Loucy (cell line): ENCODE measurements around the gene GALNT18.

ENCODE experiments used
- CTCF ChIP-seq: fragments of 200-600 bp; sonication (generic); conservative IDR thresholded peaks from 2 replicates; pipeline ENCODE4 v1.5.1; 2014; ENCODE audit warnings: mild to moderate bottlenecking, antibody characterized with exemption, low read length
- EZH2phosphoT487 ChIP-seq: fragments of 200-600 bp; IDR thresholded peaks from 2 replicates; pipeline ENCODE4 v1.6.1; 2018; ENCODE audit warnings: antibody characterized with exemption, mild to moderate bottlenecking, moderate library complexity, borderline replicate concordance

- TF ChIP-seq CTCF, result no peak
- TF ChIP-seq EZH2phosphoT487, result no peak
These were observed 195.4 kb downstream of the GALNT18 start for GRCh38 chr11:11426226-11426952.
